ENCODE measurements around the gene RRN3. TPM values are rescaled to one million over a fixed set of nuclear protein-coding genes. Genes with fewer than 3 reads are reported as not detected.
"Not testable (repeated sequence)": the region's sequence is repeated elsewhere in the genome, so short reads cannot be mapped to it uniquely, and the experiment has no call there.

The RRN3 gene
- total and polyA plus RNA-seq, 8 donors, result 21.7 to 54.9 (median 49.4) TPM

DNA sequence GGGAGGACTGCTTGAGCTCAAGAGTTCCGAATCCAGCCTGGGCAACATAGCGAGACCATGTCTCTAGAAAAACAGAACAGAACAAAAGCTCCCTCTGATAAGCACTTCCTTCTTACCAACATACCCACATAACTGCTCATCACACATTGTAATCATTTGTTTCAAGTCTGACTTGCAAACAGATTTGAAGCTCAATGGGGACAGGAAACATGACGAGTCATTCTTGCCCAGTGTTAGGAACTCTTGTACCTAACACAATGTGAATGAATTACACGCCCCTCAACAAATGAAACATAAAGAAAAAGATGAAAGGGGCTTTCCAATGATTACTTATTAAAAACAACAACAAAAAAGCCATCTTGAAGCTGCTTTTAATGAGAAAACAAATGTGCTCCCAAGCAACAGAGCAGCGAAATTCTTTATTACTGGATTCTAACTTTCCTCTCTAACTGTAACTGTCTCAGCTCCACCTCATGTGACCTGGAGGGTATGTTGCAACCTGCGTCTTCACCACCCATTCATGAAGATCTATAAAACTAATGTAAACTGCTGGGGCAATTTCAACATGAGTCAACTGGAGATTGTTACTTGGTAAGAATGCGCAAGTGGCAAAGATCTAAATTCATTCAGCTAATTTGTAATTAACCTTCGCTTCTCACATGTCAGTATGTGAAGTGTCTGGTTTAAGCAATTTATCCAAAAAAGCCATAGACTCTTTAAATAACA is 31.8 kb downstream of the RRN3 start:
- peak overlapping the region in 1 of 2 donors; percentile 21 for H3K27ac ChIP-seq
- H3K4me1 ChIP-seq; H3K4me3 ChIP-seq; DNase-seq; intact Hi-C loops (cut with DNase I); ATAC-seq; H3K9me3 ChIP-seq; H3K27me3 ChIP-seq: not testable (repeated sequence)
- H3K36me3 ChIP-seq, result peaks cover 0 to 79% of the 10 kb centered on the region in 2 donors

GRCh38 chr16:15059324-15059723 is 34.7 kb downstream of the RRN3 start:
- Histone ChIP-seq H3K27me3 (no peaks in the 10 kb centered on the region), H3K36me3 (peaks cover 0 to 58% of the 10 kb centered on the region in 2 donors), H3K4me3 (no peak overlapping the region), H3K27ac (no peak overlapping the region), H3K4me1 (peaks cover 3 to 19% of the 10 kb centered on the region in 2 donors), H3K9me3 (no peaks in the 10 kb centered on the region)
- DNase-seq, result no peak
- intact Hi-C loops (cut with DNase I), result no loop called here
- TF ChIP-seq, protein P1, sequence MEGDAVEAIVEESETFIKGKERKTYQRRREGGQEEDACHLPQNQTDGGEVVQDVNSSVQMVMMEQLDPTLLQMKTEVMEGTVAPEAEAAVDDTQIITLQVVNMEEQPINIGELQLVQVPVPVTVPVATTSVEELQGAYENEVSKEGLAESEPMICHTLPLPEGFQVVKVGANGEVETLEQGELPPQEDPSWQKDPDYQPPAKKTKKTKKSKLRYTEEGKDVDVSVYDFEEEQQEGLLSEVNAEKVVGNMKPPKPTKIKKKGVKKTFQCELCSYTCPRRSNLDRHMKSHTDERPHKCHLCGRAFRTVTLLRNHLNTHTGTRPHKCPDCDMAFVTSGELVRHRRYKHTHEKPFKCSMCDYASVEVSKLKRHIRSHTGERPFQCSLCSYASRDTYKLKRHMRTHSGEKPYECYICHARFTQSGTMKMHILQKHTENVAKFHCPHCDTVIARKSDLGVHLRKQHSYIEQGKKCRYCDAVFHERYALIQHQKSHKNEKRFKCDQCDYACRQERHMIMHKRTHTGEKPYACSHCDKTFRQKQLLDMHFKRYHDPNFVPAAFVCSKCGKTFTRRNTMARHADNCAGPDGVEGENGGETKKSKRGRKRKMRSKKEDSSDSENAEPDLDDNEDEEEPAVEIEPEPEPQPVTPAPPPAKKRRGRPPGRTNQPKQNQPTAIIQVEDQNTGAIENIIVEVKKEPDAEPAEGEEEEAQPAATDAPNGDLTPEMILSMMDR (IDR thresholded peaks at IDR 0.05), result no peak
- ATAC-seq, result no peak

DNA sequence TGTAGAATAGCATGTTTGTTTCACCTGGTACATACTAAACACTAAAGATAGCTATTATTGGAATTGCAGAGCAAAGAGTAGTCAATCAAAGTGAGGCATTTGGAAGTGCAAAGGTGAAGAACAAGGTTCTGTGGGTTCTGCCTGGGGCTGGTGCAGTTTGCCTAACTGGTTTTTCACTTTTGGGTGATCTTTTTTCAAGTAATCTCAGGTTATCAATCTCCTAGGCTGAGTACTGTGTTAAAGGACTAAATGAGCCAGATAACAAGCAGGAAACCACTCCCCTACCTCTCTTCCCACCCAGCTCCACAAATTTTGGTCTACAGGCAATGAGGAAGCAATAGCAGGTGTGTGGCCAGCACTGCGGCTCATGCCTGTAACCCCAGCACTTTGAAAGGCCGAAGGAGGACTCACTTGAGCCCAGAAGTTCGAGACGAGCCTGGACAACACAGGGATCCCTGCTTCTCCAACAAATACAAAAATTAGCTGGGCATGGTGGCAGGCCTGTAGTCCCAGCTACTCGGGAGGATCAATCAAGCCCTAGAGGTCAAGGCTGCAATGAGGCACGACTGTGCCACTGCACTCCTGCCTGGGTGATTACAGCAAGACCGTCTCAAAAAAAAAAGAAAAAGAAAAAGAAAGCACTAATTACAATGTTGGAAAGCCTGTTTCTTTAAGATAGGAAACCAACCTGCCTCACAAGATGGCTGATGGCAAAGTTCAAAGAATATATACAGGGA is 36.2 kb downstream of the RRN3 start:
- TF ChIP-seq, protein P1 (IDR thresholded peaks at IDR 0.05), result no peak
- ATAC-seq (no peak), DNase-seq (no peak)
- intact Hi-C loops (cut with DNase I), result no loop called here
- peaks cover 3 to 33% of the 10 kb centered on the region in 2 donors for H3K4me1 ChIP-seq
- H3K9me3 ChIP-seq, result no peaks in the 10 kb centered on the region
- H3K27me3 ChIP-seq, result no peaks in the 10 kb centered on the region
- H3K36me3 ChIP-seq, result peaks cover 0 to 43% of the 10 kb centered on the region in 2 donors
- H3K4me3 ChIP-seq, result no peak overlapping the region
- H3K27ac ChIP-seq, result no peak overlapping the region

DNA sequence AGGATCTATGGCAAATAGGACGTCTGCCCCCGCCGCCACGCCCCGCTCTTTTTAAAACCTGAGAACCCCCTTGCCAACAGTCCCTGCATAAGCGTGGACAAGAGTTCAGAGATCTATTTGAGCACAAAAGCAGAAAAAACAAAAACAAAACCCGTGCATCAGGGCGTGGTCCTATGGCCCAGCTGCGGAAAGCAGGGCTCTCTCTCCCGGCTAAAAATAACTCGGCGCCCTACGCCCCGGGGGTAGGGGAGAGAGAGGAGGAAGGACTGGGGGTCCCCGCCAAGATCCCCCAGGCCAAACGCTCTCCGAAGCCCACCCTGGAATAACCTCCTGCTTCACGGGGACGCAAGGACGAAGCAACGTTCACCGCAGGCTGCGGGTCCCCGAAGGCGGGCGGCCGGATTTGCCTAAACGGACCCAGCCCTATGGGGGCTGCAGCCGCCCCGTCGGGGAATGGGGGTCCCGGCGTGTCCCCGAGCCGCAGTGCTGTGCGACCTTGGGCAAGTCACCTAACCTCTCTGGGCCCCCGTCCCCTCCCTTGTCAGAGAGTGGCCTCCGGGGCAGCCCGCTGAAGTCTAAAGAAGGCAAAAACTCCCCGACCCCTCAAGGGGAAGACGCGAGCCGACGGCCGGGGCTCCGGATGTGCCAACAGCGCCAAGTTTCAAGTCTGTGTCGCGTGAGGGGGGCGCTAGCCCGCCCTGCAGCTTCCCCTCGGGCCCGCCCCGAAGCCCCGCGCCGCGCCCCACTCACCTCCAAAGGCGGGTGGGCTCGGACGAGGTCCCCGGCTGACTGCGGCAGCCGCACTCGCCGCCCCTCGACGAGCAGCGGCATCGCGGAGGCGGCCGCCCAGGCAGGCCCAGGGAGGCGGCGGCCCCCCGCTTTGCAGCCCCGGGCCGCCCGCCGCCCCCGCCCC is 38.7 kb downstream of the RRN3 start:
- H3K36me3 ChIP-seq, result peaks cover 0 to 19% of the 10 kb centered on the region in 2 donors
- ATAC-seq, result peak; percentile 32
- TF ChIP-seq, protein P1 (IDR thresholded peaks at IDR 0.05), result no peak
- H3K4me1 ChIP-seq, result peaks cover 3 to 39% of the 10 kb centered on the region in 2 donors
- peak overlapping the region; percentile 76 to 96 for H3K4me3 ChIP-seq
- H3K27me3 ChIP-seq, result no peaks in the 10 kb centered on the region
- peak overlapping the region; percentile 62 to 82 for H3K27ac ChIP-seq
- intact Hi-C loops (cut with DNase I), result no loop called here
- H3K9me3 ChIP-seq, result no peaks in the 10 kb centered on the region
- peak in 3 of 4 donors; percentile 65 to 88 (median 72) for DNase-seq

DNA sequence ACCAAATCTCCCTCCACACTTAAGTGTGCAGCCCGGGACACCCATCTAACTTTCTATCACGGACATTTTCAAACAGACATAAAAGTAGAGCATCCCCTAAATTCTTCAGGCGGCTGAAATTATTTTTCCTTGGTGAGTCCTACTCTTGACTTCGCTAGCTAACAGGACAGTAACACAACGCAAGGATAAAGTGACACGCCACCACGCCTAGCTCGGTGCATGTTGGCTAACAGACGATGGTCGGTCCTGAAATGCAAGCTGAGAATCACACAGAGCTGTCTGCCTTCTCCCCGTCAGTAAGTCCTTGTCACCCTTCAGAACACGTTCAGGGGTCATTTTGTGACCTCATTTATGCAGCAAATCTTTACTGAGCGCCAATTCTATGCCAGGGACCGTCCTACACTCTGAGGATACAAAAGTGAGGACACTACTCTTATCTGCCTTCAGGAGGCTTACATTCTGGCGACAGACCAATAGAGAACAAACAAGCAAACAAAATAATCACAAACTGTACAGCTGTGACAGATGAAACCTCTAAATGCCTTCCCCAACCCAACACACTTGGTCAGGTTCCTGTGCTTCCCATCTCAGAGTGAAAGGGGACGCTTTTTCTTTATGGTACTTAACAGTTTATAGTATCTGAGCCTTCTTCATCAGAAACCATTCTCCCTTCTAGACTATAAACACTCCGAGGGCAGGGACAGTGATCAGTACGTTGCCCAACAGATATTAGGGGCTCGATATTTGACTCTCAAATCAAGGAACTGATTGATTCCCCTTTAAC is 39.5 kb downstream of the RRN3 start:
- TF ChIP-seq, protein P1 (IDR thresholded peaks at IDR 0.05), result no peak
- peaks cover 0 to 12% of the 10 kb centered on the region in 2 donors for H3K36me3 ChIP-seq
- no peaks in the 10 kb centered on the region for H3K9me3 ChIP-seq
- no peak for ATAC-seq
- DNase-seq, result no peak
- intact Hi-C loops (cut with DNase I), result no loop called here
- H3K27me3 ChIP-seq, result no peaks in the 10 kb centered on the region
- peak overlapping the region; percentile 76 to 96 for H3K4me3 ChIP-seq
- peaks cover 3 to 39% of the 10 kb centered on the region in 2 donors for H3K4me1 ChIP-seq
- peak overlapping the region in 1 of 2 donors; percentile 82 for H3K27ac ChIP-seq
